Measurements from ENCODE around the gene SNTG2.

DNA sequence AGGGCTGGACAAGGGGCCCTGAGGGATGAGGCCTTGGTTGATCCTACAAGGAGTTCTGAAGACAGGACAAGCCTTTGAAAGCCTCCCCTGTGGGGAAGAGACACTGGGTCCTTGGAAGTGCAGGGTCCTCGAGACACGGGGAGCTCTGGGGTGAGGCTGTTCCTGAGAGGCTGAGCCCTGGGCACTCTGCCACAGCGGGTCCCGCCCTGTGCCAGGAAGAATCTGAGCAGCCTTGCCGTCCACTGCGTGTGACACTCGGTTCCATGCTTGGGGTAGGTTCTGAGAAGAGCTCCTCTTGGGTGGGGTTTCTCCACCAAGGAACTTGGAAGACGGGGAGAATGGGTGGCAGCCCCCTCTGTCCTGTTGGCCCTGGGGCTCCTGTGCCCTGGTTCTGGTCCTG lies 13.9 kb downstream of the SNTG2 start:
- TF ChIP-seq POLR2A (IDR thresholded peaks at IDR 0.05) = no peak
- TF ChIP-seq, protein P1, sequence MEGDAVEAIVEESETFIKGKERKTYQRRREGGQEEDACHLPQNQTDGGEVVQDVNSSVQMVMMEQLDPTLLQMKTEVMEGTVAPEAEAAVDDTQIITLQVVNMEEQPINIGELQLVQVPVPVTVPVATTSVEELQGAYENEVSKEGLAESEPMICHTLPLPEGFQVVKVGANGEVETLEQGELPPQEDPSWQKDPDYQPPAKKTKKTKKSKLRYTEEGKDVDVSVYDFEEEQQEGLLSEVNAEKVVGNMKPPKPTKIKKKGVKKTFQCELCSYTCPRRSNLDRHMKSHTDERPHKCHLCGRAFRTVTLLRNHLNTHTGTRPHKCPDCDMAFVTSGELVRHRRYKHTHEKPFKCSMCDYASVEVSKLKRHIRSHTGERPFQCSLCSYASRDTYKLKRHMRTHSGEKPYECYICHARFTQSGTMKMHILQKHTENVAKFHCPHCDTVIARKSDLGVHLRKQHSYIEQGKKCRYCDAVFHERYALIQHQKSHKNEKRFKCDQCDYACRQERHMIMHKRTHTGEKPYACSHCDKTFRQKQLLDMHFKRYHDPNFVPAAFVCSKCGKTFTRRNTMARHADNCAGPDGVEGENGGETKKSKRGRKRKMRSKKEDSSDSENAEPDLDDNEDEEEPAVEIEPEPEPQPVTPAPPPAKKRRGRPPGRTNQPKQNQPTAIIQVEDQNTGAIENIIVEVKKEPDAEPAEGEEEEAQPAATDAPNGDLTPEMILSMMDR (IDR thresholded peaks at IDR 0.05) = no peak

Measured in esophagus squamous epithelium (tissue), 4 donors.